H9 (cell line): Measurements from ENCODE around the gene C2orf78. TPM values are rescaled to one million over a fixed set of nuclear protein-coding genes. Genes with fewer than 3 reads are reported as not detected.
"Not testable (repeated sequence)": the region's sequence is repeated elsewhere in the genome, so short reads cannot be mapped to it uniquely, and the experiment has no call there.

Source experiments
- DNase-seq: peaks from one replicate; pipeline ENCODE4 v3.0.0-alpha.2; 2017
- H2AFZ ChIP-seq: one replicate; pipeline ENCODE4 v1.6.1; 2013; ENCODE audit warnings: mild to moderate bottlenecking, low read length, control low read depth, moderate library complexity
- H2AK5ac ChIP-seq: 2 replicates; pipeline ENCODE4 v1.6.1; 2013; ENCODE audit warnings: low read length, control low read depth, mixed read lengths; ENCODE audit not compliant: insufficient read length
- H2BK120ac ChIP-seq: one replicate; pipeline ENCODE4 v1.6.1; 2013; ENCODE audit warnings: low read depth, mild to moderate bottlenecking, low read length, control low read depth, inconsistent platforms; ENCODE audit not compliant: poor library complexity, severe bottlenecking
- H2BK12ac ChIP-seq: 2 replicates; pipeline ENCODE4 v1.6.1; 2013; ENCODE audit warnings: low read length, control low read depth, mixed read lengths, low read depth; ENCODE audit not compliant: insufficient read length
- H2BK15ac ChIP-seq: 2 replicates; pipeline ENCODE4 v1.6.1; 2013; ENCODE audit warnings: low read depth, low read length, control low read depth
- H2BK20ac ChIP-seq: one replicate; pipeline ENCODE4 v1.6.1; 2013; ENCODE audit warnings: low read depth, mild to moderate bottlenecking, low read length, control low read depth, inconsistent platforms; ENCODE audit not compliant: poor library complexity, severe bottlenecking
- H2BK5ac ChIP-seq: 2 replicates; pipeline ENCODE4 v1.6.1; 2013; ENCODE audit warnings: low read length, control low read depth, mixed read lengths; ENCODE audit not compliant: insufficient read length
- H3K14ac ChIP-seq: 2 replicates; pipeline ENCODE4 v1.6.1; 2013; ENCODE audit warnings: low read length, control low read depth; ENCODE audit not compliant: insufficient read depth
- H3K18ac ChIP-seq: 2 replicates; pipeline ENCODE4 v1.6.1; 2013; ENCODE audit warnings: low read depth, mild to moderate bottlenecking, mixed read lengths, low read length, control low read depth; ENCODE audit not compliant: insufficient read length
- H3K23ac ChIP-seq: 2 replicates; pipeline ENCODE4 v1.6.1; 2013; ENCODE audit warnings: low read length, control low read depth, mixed read lengths, low read depth; ENCODE audit not compliant: insufficient read length
- H3K23me2 ChIP-seq: 2 replicates; pipeline ENCODE4 v1.6.1; 2013; ENCODE audit warnings: low read depth, mild to moderate bottlenecking, mixed read lengths, low read length, control low read depth; ENCODE audit not compliant: insufficient read length, poor library complexity, severe bottlenecking
- H3K27ac ChIP-seq: 2 replicates; pipeline ENCODE4 v1.5.1; 2013; ENCODE audit warnings: low read length, control low read depth, mixed read lengths, low read depth; ENCODE audit not compliant: insufficient read length
- H3K27me3 ChIP-seq: 2 replicates; pipeline ENCODE4 v1.6.1; 2013; ENCODE audit warnings: low read length, control low read depth, inconsistent platforms; ENCODE audit not compliant: insufficient read depth
- H3K4ac ChIP-seq: 2 replicates; pipeline ENCODE4 v1.6.1; 2013; ENCODE audit warnings: low read depth, mild to moderate bottlenecking, control low read depth, inconsistent platforms, low read length, moderate library complexity
- H3K4me1 ChIP-seq: 2 replicates; pipeline ENCODE4 v1.6.1; 2013; ENCODE audit warnings: low read length, control low read depth, inconsistent platforms; ENCODE audit not compliant: insufficient read depth
- H3K4me2 ChIP-seq: 2 replicates; pipeline ENCODE4 v1.6.1; 2013; ENCODE audit warnings: low read length, control low read depth, mixed read lengths; ENCODE audit not compliant: insufficient read length, insufficient read depth
- H3K56ac ChIP-seq: 2 replicates; pipeline ENCODE4 v1.6.1; 2013; ENCODE audit warnings: low read depth, mild to moderate bottlenecking, mixed read lengths, low read length, control low read depth; ENCODE audit not compliant: insufficient read length
- H3K79me1 ChIP-seq: 2 replicates; pipeline ENCODE4 v1.6.1; 2013; ENCODE audit warnings: low read depth, mild to moderate bottlenecking, moderate library complexity, low read length, control low read depth, inconsistent platforms; ENCODE audit not compliant: insufficient read depth, poor library complexity, severe bottlenecking
- H3K79me2 ChIP-seq: 2 replicates; pipeline ENCODE4 v1.6.1; 2013; ENCODE audit warnings: low read length, control low read depth, inconsistent platforms; ENCODE audit not compliant: insufficient read depth
- H3K9ac ChIP-seq: 2 replicates; pipeline ENCODE4 v1.6.1; 2013; ENCODE audit warnings: low read length, control low read depth, mixed read lengths; ENCODE audit not compliant: insufficient read length; ENCODE audit errors: extremely low read depth
- H3K9me3 ChIP-seq: one replicate; pipeline ENCODE4 v1.6.1; 2013; ENCODE audit warnings: low read depth, low read length, inconsistent platforms; ENCODE audit not compliant: control insufficient read depth
- H3T11ph ChIP-seq: one replicate; pipeline ENCODE4 v1.6.1; 2013; ENCODE audit warnings: mild to moderate bottlenecking, low read length, control low read depth, inconsistent platforms
- H4K20me1 ChIP-seq: one replicate; pipeline ENCODE4 v1.6.1; 2013; ENCODE audit not compliant: control insufficient read depth, insufficient read length, insufficient read depth
- H4K5ac ChIP-seq: 2 replicates; pipeline ENCODE4 v1.6.1; 2013; ENCODE audit warnings: low read depth, mild to moderate bottlenecking, mixed read lengths, low read length, control low read depth; ENCODE audit not compliant: insufficient read length
- H4K8ac ChIP-seq: replicated peaks from 2 replicates; pipeline ENCODE4 v1.6.1; 2013; ENCODE audit warnings: low read length, control low read depth, mixed read lengths, low read depth; ENCODE audit not compliant: insufficient read length
- H4K91ac ChIP-seq: 2 replicates; pipeline ENCODE4 v1.6.1; 2013; ENCODE audit warnings: low read depth, mild to moderate bottlenecking, moderate library complexity, mixed read lengths, low read length, control low read depth; ENCODE audit not compliant: insufficient read length
- H3K27ac Mint-ChIP-seq, 3 experiments: 2 replicates in 2 of 3; 3 replicates in 1 of 3; pipeline ENCODE4 v1.8.0; 2020 to 2021; ENCODE audit warnings: mixed read lengths in 3 of 3, mild to moderate bottlenecking in 1 of 3, moderate library complexity in 1 of 3
- H3K27me3 Mint-ChIP-seq: 2 replicates; pipeline ENCODE4 v1.8.0; 2021; ENCODE audit warnings: low read depth, mild to moderate bottlenecking, moderate library complexity, mixed read lengths
- H3K36me3 Mint-ChIP-seq, 3 experiments: 2 replicates in 2 of 3; 3 replicates in 1 of 3; pipeline ENCODE4 v1.8.0; 2020 to 2021; ENCODE audit warnings: low read depth in 3 of 3, mixed read lengths in 3 of 3; ENCODE audit not compliant: insufficient read depth in 1 of 3
- H3K4me1 Mint-ChIP-seq, 2 experiments: 2 replicates each; pipeline ENCODE4 v1.8.0; 2020; ENCODE audit warnings: mixed read lengths in 2 of 2
- H3K4me3 Mint-ChIP-seq, 2 experiments: 2 replicates in 1 of 2; 3 replicates in 1 of 2; pipeline ENCODE4 v1.8.0; 2020 to 2021; ENCODE audit warnings: mild to moderate bottlenecking in 2 of 2, mixed read lengths in 2 of 2, moderate library complexity in 1 of 2
- H3K9me3 Mint-ChIP-seq, 2 experiments: 2 replicates in 1 of 2; 3 replicates in 1 of 2; pipeline ENCODE4 v1.8.0; 2020; ENCODE audit warnings: mild to moderate bottlenecking in 2 of 2, mixed read lengths in 2 of 2, moderate library complexity in 1 of 2
- CTCF ChIP-seq: fragments of 200-600 bp; sonication (generic); conservative IDR thresholded peaks from 3 replicates; pipeline ENCODE4 v1.8.0; 2021; ENCODE audit warnings: antibody characterized with exemption, mild to moderate bottlenecking
- WGBS: extraction: QIAGEN DNeasy Blood & Tissue Kit; methylation state at CpG from one replicate; pipeline ENCODE4 v1.1.7; 2013; ENCODE audit warnings: missing lambda C conversion rate, low lambda C conversion rate, mixed read lengths; ENCODE audit not compliant: insufficient read length; ENCODE audit errors: extremely low coverage; 5-methylcytosine and 5-hydroxymethylcytosine counted together
- total RNA-seq: library from RNA; stranded (reverse); gene quantifications from 2 replicates; pipeline ENCODE4 v1.2.1, GENCODE V29; 2021

Gene C2orf78
- total RNA-seq, 1 experiment from 2014 or later, result 0.09 TPM

GRCh38 chr2:73776869-73777519 lies 7.0 kb upstream of the C2orf78 start:
- TF ChIP-seq CTCF, result no peak

GRCh38 chr2:73778867-73779466 lies 5.0 kb upstream of the C2orf78 start:
- H3K27ac ChIP-seq, H2BK5ac ChIP-seq, H4K8ac ChIP-seq, H2BK12ac ChIP-seq, H3K4me1 ChIP-seq, H4K91ac ChIP-seq, H3K56ac ChIP-seq, H4K20me1 ChIP-seq, H2AK5ac ChIP-seq, H2BK120ac ChIP-seq, H3K9me3 Mint-ChIP-seq, H3T11ph ChIP-seq, H3K14ac ChIP-seq, H3K23ac ChIP-seq, H3K79me1 ChIP-seq, H3K27me3 ChIP-seq, H4K5ac ChIP-seq, H3K23me2 ChIP-seq, H3K4me1 Mint-ChIP-seq, H2BK20ac ChIP-seq, H3K79me2 ChIP-seq, H2AFZ ChIP-seq, H3K4ac ChIP-seq, DNase-seq, H3K18ac ChIP-seq, H2BK15ac ChIP-seq, H3K9me3 ChIP-seq, H3K27me3 Mint-ChIP-seq: not testable (repeated sequence)
- Histone ChIP-seq H3K9ac (peak overlapping the region; percentile 93), H3K4me2 (peak overlapping the region; percentile 94)
- Mint-ChIP-seq H3K4me3 (peak overlapping the region; percentile 99), H3K36me3 (peaks cover 12 to 38% (median 29%) of the 10 kb centered on the region in 3 experiments; a peak in 6 of 7 replicates), H3K27ac (peak overlapping the region in 1 of 3 experiments; percentile 99; a peak in 2 of 7 replicates)
- no CpG with 5 or more reads among the region's 18 CpGs for WGBS

More at GRCh38 chr2:73776869-73777519, 7.0 kb upstream of the C2orf78 start:
- Histone ChIP-seq H3K27ac (no peak overlapping the region), H3K9ac (no peak overlapping the region), H3K79me1 (no peaks in the 10 kb centered on the region), H3K79me2 (no peaks in the 10 kb centered on the region; the same call in 1 of the 2 replicates), H3K56ac (no peak overlapping the region), H3K9me3 (no peaks in the 10 kb centered on the region), H3K27me3 (no peaks in the 10 kb centered on the region), H2AFZ (no peak overlapping the region), H3K4me2 (no peak overlapping the region), H2BK15ac (no peak overlapping the region), H4K20me1 (no peaks in the 10 kb centered on the region), H3T11ph (no peak overlapping the region), H2BK120ac (no peak overlapping the region), H2BK20ac (no peak overlapping the region), H2BK12ac (no peak overlapping the region), H4K5ac (no peak overlapping the region), H3K23me2 (peaks cover 4% of the 10 kb centered on the region), H3K18ac (no peak overlapping the region), H3K4me1 (no peaks in the 10 kb centered on the region), H2AK5ac (no peak overlapping the region), H4K91ac (no peak overlapping the region), H2BK5ac (no peak overlapping the region), H3K23ac (no peak overlapping the region), H4K8ac (no peak overlapping the region), H3K4ac (no peak overlapping the region), H3K14ac (no peak overlapping the region)
- Mint-ChIP-seq H3K36me3 (peaks cover 12 to 55% (median 47%) of the 10 kb centered on the region in 3 experiments; a peak in 6 of 7 replicates), H3K27ac (no peak overlapping the region), H3K27me3 (no peaks in the 10 kb centered on the region; the same call in 1 of the 2 replicates), H3K9me3 (no peaks in the 10 kb centered on the region), H3K4me3 (no peak overlapping the region), H3K4me1 (peaks cover 7 to 9% of the 10 kb centered on the region in 2 experiments)
- no CpG with 5 or more reads among the region's 8 CpGs for WGBS
- no peak for DNase-seq
